Thoracic aorta (tissue), 2 donors: ENCODE measurements around the gene NAA50. TPM values are rescaled to one million over a fixed set of nuclear protein-coding genes. Genes with fewer than 3 reads are reported as not detected.

ENCODE experiments used
- ATAC-seq: fragments of 150-250 bp; one replicate; pipeline ENCODE4 v1.8.0; 2017; ENCODE audit warnings: low read depth; ENCODE audit not compliant: insufficient number of reproducible peaks, low FRiP score
- DNase-seq: peaks from one replicate; pipeline ENCODE4 v3.0.0-alpha.2; 2020; ENCODE audit warnings: low spot score
- H3K27ac ChIP-seq, 2 donors: fragments of 200-600 bp; sonication (generic); 1 replicate in 1 of 2; 2 replicates in 1 of 2; pipeline ENCODE4 v1.5.1; 2016; ENCODE audit warnings: mild to moderate bottlenecking in 2 of 2, moderate library complexity in 2 of 2
- H3K27me3 ChIP-seq: fragments of 200-600 bp; sonication (generic); replicated peaks from 2 replicates; pipeline ENCODE4 v1.6.0; 2016; ENCODE audit warnings: mild to moderate bottlenecking; ENCODE audit not compliant: insufficient read depth
- H3K36me3 ChIP-seq: fragments of 200-600 bp; sonication (generic); one replicate; pipeline ENCODE4 v1.5.1; 2016
- H3K4me1 ChIP-seq, 2 donors: fragments of 200-600 bp; sonication (generic); 1 replicate in 1 of 2; 2 replicates in 1 of 2; pipeline versions ENCODE4 v1.5.1 to v1.6.0; 2016; ENCODE audit warnings: low read depth in 2 of 2, mild to moderate bottlenecking in 1 of 2; ENCODE audit not compliant: control insufficient read depth in 1 of 2
- H3K4me3 ChIP-seq: fragments of 200-600 bp; sonication (generic); 2 replicates; pipeline ENCODE4 v1.5.1; 2016; ENCODE audit warnings: mild to moderate bottlenecking
- H3K9me3 ChIP-seq: fragments of 200-600 bp; sonication (generic); 2 replicates; pipeline ENCODE4 v1.5.1; 2016
- total RNA-seq, 2 donors: library from RNA; depleted of rRNA; stranded (reverse); fragments of >200 nt; gene quantifications; one replicate each; pipeline versions ENCODE4 v1.1.0 to v1.2.3, GENCODE V29; 2016
- TF ChIP-seq, protein P1 (sequence below): fragments of 200-600 bp; sonication (generic); IDR thresholded peaks from one replicate; pipeline ENCODE4 v1.5.1; 2019; ENCODE audit warnings: antibody characterized with exemption

NAA50 gene
- total RNA-seq, 2 donors from 2014 or later, result 58.3 to 78.2 TPM

DNA sequence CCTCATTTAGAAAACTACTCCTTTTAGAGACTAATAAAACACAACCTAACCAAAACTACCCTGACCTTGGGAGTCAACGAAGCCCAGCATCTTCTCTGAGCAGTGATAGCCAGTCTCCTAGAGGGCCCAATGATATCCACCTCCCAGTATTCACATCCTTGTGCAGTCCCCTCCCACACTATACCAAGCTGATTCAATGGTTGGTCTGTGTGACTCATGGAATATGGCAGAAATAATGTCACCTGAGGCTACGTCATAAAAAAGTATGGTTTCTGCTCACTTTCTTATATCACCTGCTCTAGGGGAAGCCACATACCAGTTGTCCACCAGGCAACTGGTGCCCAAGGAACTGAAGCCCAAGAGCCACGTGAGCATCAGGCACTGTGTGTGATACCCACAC lies 28.2 kb downstream of the NAA50 start:
- H3K9me3 ChIP-seq, result no peaks in the 10 kb centered on the region
- no peaks in the 10 kb centered on the region for H3K27me3 ChIP-seq
- H3K27ac ChIP-seq, result no peak overlapping the region
- DNase-seq, result no peak
- no peak for ATAC-seq
- H3K36me3 ChIP-seq, result peaks cover 14% of the 10 kb centered on the region
- H3K4me1 ChIP-seq, result peaks cover 7 to 14% of the 10 kb centered on the region in 2 donors
- H3K4me3 ChIP-seq, result no peak overlapping the region
- TF ChIP-seq, protein P1, sequence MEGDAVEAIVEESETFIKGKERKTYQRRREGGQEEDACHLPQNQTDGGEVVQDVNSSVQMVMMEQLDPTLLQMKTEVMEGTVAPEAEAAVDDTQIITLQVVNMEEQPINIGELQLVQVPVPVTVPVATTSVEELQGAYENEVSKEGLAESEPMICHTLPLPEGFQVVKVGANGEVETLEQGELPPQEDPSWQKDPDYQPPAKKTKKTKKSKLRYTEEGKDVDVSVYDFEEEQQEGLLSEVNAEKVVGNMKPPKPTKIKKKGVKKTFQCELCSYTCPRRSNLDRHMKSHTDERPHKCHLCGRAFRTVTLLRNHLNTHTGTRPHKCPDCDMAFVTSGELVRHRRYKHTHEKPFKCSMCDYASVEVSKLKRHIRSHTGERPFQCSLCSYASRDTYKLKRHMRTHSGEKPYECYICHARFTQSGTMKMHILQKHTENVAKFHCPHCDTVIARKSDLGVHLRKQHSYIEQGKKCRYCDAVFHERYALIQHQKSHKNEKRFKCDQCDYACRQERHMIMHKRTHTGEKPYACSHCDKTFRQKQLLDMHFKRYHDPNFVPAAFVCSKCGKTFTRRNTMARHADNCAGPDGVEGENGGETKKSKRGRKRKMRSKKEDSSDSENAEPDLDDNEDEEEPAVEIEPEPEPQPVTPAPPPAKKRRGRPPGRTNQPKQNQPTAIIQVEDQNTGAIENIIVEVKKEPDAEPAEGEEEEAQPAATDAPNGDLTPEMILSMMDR, result no peak

DNA sequence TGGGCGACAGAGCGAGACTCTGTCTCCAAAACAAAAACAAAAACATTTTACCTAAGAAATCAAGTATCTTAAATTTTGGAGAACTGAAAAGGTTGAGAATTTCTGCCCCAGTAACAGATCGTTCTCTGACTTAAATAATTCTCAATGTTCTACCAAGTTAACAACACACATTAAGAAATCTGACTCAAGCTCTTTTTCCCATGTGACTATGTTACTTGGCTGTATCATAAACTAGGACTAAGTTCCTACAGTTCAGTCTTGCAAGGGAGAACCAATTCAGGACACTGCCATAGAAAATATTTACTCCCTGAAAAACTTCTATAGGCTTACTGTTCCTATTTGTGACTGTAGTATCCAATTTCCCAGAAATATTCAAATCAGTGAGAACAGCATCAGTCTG lies 28.7 kb downstream of the NAA50 start:
- Histone ChIP-seq H3K27ac (no peak overlapping the region), H3K4me3 (no peak overlapping the region), H3K4me1 (peaks cover 7 to 14% of the 10 kb centered on the region in 2 donors), H3K36me3 (peaks cover 12% of the 10 kb centered on the region), H3K9me3 (no peaks in the 10 kb centered on the region), H3K27me3 (no peaks in the 10 kb centered on the region)
- ATAC-seq, result no peak
- DNase-seq, result no peak
- TF ChIP-seq, protein P1, result no peak

DNA sequence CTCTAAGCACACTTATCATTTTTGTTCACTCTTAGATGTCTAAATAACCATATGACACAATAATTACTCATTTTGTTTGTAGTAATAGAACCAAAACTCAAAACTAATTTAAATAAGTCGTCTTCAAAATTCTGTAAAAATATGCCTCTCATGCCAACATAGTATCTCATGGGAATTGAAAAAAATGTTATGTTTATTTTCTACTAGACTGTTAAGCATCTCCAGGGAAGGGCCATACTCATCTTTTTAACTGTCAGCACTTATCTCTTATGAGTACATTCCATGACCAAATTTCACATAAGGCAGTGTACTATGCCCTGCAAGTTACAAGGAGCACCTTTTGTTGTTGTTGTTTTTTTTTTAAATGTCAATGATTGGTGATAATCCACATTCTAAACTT lies 31.3 kb downstream of the NAA50 start:
- no peak overlapping the region for H3K27ac ChIP-seq
- H3K36me3 ChIP-seq, result no peaks in the 10 kb centered on the region
- DNase-seq (no peak), ATAC-seq (no peak)
- H3K4me1 ChIP-seq, result peaks cover 0 to 3% of the 10 kb centered on the region in 2 donors
- no peak overlapping the region for H3K4me3 ChIP-seq
- H3K9me3 ChIP-seq, result no peaks in the 10 kb centered on the region
- no peaks in the 10 kb centered on the region for H3K27me3 ChIP-seq
- TF ChIP-seq, protein P1, result no peak

DNA sequence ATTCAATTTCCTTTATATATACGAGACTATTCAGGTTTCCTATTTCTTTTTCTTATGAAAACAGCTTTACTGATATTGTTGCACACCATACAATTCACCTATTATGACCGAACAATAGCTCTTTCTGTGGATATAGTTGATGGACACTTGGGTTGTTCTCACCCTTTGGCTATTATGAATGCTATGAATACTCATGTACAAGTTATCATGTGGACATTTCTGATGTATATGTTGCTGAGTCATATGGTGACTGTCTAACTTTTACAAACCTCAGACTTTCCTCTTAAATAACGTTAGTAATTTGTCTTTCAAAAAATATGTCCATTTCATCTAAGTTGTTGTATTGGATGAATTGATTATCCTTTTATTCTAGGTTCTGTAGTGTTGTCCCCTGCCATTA lies 33.9 kb downstream of the NAA50 start:
- ATAC-seq, result no peak
- no peak overlapping the region for H3K27ac ChIP-seq
- no peak for DNase-seq
- H3K4me1 ChIP-seq, result no peaks in the 10 kb centered on the region
- no peaks in the 10 kb centered on the region for H3K27me3 ChIP-seq
- TF ChIP-seq, protein P1, result no peak
- H3K9me3 ChIP-seq, result no peaks in the 10 kb centered on the region
- no peak overlapping the region for H3K4me3 ChIP-seq
- H3K36me3 ChIP-seq, result no peaks in the 10 kb centered on the region

DNA sequence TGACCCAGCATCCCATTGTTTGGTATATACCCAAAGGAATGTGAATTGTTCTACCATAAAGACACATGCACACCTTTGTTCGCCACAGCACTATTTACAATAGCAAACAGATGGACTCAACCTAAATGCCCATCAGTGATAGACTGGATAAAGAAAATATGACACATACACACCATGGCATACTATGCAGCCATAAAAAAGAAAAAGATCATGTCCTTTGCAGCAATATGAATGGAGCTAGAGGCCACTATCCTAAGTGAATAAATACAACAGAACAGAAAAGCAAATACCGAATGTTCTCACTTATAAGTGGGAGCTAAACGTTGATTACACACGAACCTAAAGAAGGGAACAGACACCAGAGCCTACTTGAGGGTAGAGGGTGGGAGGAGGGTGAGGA lies 38.2 kb downstream of the NAA50 start:
- Histone ChIP-seq H3K4me1 (no peaks in the 10 kb centered on the region), H3K4me3 (no peak overlapping the region), H3K9me3 (no peaks in the 10 kb centered on the region), H3K27ac (no peak overlapping the region), H3K27me3 (no peaks in the 10 kb centered on the region), H3K36me3 (no peaks in the 10 kb centered on the region)
- DNase-seq (no peak), ATAC-seq (no peak)
- TF ChIP-seq, protein P1, result no peak
